ENCODE measurements around the gene NFX1.

- no peak for TF ChIP-seq CTCF (IDR thresholded peaks at IDR 0.05)
- no peak for TF ChIP-seq POLR2A (IDR thresholded peaks at IDR 0.05)
- no peak for TF ChIP-seq POLR2AphosphoS5 (IDR thresholded peaks at IDR 0.05)
- no peak for TF ChIP-seq EP300 (IDR thresholded peaks at IDR 0.05; ENCODE audit: low read depth)
Measured at GRCh38 chr9:33265211-33265865, 25.0 kb upstream of the NFX1 start.

All from transverse colon (tissue), 4 donors.